GM19468 (cell line): Measurements from ENCODE around the gene SLC30A1.
A peak's percentile ranks its signal among the peaks of the same experiment; 100 is the strongest.
"Not testable (repeated sequence)": the region's sequence is repeated elsewhere in the genome, so short reads cannot be mapped to it uniquely, and the experiment has no call there.

ENCODE experiments used
- ATAC-seq: cut with Tn5 transposase; IDR thresholded peaks from one replicate; pipeline ENCODE4 v1.9.1; 2021; ENCODE audit warnings: mild to moderate bottlenecking, moderate library complexity, moderate number of reproducible peaks; ENCODE audit not compliant: unreplicated experiment; ENCODE audit errors: extremely low read depth

Gene SLC30A1, protein sequence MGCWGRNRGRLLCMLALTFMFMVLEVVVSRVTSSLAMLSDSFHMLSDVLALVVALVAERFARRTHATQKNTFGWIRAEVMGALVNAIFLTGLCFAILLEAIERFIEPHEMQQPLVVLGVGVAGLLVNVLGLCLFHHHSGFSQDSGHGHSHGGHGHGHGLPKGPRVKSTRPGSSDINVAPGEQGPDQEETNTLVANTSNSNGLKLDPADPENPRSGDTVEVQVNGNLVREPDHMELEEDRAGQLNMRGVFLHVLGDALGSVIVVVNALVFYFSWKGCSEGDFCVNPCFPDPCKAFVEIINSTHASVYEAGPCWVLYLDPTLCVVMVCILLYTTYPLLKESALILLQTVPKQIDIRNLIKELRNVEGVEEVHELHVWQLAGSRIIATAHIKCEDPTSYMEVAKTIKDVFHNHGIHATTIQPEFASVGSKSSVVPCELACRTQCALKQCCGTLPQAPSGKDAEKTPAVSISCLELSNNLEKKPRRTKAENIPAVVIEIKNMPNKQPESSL

GRCh38 chr1:211578640-211579439 is at the start of gene SLC30A1:
SLC30A1 (minus strand) TSS chr1:211579161; CDS start chr1:211578612, 549 bp downstream.
- peak; percentile 80 for ATAC-seq

- no peak for ATAC-seq
Measured at GRCh38 chr1:211628417-211628816, 49.5 kb upstream of the SLC30A1 start.

GRCh38 chr1:211627259-211627658 is 48.3 kb upstream of the SLC30A1 start:
- no peak for ATAC-seq

DNA sequence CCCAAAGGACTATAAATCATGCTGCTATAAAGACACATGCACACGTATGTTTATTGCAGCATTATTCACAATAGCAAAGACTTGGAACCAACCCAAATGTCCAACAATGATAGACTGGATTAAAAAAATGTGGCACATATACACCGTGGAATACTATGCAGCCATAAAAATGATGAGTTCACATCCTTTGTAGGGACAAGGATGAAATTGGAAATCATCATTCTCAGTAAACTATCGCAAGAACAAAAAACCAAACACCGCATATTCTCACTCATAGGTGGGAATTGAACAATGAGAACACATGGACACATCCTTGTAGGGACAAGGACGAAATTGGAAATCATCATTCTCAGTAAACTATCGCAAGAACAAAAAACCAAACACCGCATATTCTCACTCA is 46.9 kb upstream of the SLC30A1 start:
- not testable (repeated sequence) for ATAC-seq

DNA sequence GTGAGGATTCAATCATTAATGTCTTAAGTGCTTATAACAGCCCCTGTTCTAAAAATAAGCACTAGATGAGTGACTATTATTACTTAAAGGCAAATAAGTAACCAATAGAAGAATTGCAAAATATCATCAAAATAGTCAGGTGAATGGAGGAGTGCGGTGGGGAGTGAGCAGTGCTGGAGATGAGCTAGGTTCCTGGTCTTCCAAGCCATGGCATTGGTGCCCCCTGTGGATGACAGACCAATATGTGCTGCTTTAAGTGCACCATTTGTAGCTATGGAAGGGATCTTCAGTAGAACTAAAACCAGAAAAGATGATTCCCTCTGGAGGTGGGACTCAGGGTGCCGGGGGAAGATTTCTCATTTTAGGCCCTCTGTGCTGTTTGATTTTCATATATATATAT is 46.1 kb upstream of the SLC30A1 start:
- ATAC-seq = no peak

GRCh38 chr1:211623515-211623914 is 44.6 kb upstream of the SLC30A1 start:
- no peak for ATAC-seq

DNA sequence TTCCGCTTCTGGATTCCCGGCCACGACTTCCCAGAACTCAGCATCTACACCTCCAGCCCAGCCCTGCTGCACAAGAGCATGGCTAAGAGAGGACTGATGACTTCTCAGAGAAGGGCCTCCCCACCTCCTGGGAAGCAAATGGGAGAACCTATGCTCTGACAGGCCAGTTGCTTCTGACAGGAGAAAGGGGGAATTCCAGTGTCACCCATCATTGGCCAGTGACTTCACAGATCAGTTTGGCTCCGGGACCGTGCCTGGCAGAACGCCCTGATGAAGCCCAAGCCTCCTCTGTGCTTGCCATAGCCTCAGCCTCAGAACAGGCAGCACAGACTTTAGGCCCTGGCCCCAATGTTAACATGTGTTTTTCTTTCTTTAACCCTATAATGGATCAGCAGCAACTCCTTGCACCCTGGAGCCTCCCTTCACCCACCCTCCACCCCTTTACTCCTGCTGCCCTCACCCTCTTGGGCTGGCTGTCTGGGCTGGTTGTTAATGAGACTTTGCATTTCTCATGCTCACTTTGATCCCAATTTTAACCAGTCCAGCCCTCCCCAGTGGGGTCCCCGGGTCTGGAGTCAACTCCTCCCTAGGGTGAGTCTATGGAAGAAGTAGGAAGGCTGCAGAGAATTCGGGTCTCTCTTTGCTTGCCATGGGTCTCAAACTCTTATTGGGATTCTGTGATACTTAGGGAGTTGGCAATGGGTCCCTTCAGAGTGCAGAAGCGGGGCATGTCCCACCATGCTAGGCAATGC is 42.7 kb upstream of the SLC30A1 start:
- ATAC-seq = no peak

DNA sequence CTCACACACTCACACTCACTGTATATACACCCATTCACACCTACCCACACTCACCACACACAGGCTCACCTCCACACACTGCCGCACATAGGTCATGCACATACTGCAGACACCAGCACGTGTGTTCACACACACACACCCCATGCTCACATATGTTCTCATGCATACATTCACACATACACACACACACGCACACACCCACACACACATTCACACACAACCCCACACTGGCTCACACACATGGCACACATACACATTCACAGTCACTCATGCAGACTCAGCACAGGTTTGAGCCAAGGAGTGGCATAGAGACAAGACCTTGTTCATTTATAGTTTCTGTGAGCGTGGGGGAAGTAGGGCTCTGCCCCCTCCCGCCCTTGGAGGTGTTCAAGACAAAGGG is 41.1 kb upstream of the SLC30A1 start:
- no peak for ATAC-seq

- ATAC-seq = no peak
Measured at GRCh38 chr1:211619033-211619996, 40.4 kb upstream of the SLC30A1 start.

GRCh38 chr1:211616965-211617297 is 38.0 kb upstream of the SLC30A1 start:
- no peak for ATAC-seq

DNA sequence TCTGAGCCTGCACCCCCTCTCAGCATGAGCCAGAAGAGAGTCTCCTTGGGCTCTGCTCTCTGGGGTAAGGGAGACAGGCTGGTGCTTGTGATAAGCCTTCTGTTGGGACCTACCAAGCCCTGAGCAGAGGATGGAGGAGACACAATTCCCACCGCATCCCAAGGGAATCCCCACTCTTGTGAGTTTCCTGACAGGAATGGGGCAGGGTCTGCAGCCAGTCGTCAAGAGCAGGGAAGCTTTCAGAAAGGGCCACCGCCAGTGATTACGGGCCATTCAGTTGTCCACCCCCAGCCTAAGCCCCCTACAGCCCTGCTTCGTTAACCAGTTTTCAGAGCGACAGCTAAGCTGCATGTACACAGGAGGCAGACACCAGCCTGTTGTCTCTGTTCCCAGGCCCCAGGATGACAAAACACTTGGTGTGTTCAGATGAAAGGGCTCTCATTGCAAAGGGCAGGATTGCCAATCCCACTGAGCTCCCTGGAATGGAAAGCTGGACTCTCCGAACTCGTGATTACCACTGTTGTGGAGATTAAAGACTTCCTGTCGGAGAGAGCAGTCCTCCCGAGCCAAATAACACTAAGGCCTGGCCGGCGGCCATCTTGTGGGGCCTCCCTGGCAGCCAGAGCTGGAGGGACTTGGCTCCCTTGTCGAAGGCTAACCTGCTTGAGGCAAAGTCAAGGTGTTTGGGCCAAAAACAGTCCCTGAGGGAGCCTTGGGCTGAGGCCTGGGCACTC is 37.4 kb upstream of the SLC30A1 start:
- no peak for ATAC-seq

GRCh38 chr1:211614615-211615014 is 35.7 kb upstream of the SLC30A1 start:
- no peak for ATAC-seq

DNA sequence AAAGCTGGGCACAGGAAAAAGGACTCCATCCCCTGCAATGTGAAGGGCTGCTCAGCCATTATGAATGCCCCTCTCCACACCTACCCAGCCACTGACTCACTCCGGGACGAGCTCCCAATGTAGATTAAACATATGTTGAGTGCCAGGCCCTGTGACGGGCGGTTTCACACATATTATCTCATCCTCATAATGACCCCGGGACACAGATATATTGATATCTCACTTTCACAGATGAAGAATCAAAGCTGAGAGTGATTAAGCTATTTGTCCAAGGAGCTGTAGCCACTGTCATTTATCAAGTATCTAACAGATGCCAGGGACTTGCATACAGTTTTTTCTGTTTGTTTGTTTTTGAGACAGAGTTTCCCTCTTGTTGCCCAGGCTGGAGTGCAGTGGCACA is 35.0 kb upstream of the SLC30A1 start:
- no peak for ATAC-seq

DNA sequence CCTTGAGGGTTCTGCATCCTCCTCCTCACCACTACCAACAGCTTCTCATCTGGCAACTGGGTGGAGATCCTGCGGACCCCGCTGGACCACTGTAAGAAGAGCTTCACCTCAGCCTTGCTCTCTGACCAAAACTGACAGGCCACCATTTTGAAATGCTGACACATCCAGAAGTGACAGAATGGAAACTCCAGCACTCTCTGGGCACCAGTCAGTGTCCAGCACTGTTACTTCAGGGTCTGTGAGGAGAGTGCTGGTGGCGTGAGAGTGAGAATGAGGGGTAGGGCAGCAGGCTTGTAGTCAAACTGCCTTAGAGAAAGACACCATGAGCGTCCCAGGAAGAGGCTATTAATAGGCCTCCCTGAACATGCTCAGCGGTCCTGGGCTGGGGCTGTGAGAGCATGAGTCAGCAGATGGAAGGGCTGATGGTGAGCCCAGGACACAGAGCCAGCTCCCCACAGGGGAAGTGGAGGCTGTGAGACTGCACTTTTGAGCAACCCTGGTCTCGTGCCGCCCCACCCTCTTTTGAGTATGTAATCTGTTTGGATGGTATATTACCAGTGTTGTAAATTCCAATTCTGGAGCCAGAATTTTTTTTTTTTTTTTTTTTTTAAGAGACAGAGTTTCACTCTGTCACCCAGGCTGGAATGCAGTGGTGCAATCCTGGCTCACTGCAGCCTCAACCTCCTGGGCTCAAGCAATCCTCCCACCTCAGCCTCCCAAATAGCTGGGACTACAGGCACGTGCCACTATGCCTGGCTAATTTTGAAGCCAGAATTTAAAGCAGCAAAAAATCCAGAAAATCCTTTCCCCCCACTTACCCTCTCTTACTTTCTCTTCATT is 34.4 kb upstream of the SLC30A1 start:
- no peak for ATAC-seq

GRCh38 chr1:211612786-211613107 is 33.8 kb upstream of the SLC30A1 start:
- ATAC-seq = no peak

DNA sequence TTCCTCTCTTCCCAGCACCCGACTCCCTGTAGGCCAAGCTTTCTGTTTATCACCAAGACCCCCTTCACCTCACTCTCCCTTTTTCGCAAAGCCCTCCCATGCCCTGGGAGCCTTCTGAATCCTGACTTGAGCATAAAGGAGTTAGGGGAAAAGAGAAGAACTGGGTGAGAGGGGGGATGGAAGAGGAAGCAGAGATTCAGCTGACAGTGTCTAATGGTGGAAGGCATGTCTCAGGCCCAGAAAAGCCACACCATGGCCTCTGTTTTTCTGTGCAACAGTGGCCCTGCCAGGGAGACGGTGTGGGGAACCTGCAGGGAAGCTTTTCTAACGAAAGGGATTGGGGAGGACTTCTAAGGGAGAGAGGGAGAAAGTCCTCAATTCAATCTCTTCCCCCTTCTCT is 32.9 kb upstream of the SLC30A1 start:
- ATAC-seq = no peak

DNA sequence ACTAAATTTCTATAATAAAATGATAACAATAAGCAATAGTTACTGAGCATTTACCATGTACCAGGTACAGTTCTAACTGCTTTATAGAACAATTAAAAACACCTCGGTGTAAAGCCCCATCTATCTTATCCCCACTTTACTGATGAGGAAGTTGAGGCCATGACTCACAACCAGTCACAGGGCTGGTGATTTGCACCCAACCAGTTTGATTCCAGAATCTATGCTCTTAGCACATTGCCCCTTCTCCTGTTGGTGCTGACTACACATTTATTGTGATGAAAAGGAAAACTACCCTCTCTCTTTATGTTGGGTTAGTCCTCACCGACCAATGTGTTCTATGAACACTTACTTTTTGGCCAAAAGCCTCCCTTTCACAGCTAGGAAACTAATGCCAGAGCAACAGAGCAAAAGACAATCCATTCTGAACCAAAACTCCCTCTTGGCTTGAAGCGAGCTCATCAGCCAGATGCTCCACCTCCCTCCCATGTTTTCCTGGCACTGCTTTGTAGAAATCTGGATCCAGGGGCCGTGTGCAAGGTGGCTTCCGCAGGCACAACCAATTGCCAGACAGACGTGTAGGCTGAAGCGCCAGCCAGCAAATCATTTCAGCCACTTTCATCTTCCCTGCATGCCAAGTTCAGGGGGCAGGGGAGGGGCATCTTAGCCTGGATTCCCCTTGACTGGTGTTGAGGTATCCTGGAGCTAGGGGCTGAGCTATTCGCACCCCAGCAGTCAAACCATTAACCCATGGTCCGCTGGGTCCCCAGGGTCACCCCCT is 32.0 kb upstream of the SLC30A1 start:
- ATAC-seq = no peak
